H1 (cell line): ENCODE results near the gene C1D. TPM values are rescaled to one million over a fixed set of nuclear protein-coding genes. Genes with fewer than 3 reads are reported as not detected.

Experiments
- CTCF ChIA-PET: fragments of 300-600 bp; sonication (Branson Sonifier 250); formaldehyde crosslinking; loops from one replicate; lab custom pipeline; 2021; ENCODE audit not compliant: partially characterized antibody; lab: Charles Lee
- POLR2A ChIA-PET: fragments of 300-600 bp; sonication (Branson Sonifier 250); formaldehyde crosslinking; loops from one replicate; lab custom pipeline; 2021; ENCODE audit warnings: inconsistent platforms; ENCODE audit not compliant: partially characterized antibody; lab: Charles Lee
- DNase-seq, 2 experiments: peaks; one replicate each; pipeline versions ENCODE4 v3.0.0 to v3.0.0-alpha.2; 2010 to 2022; ENCODE audit warnings: low spot score in 2 of 2, low read depth in 1 of 2, mixed read lengths in 1 of 2
- FAIRE-seq: peaks from 2 replicates; lab custom pipeline; 2011; peaks lifted over from hg19 to GRCh38; lab: Jason Lieb, UNC
- H2AFZ ChIP-seq: 2 replicates; pipeline ENCODE4 v1.8.1; 2012; ENCODE audit warnings: low read length, inconsistent platforms
- H2AK5ac ChIP-seq: 2 replicates; pipeline ENCODE4 v1.6.1; 2013; ENCODE audit warnings: low read depth, low read length
- H2BK120ac ChIP-seq: replicated peaks from 2 replicates; pipeline ENCODE3; 2013; ENCODE audit warnings: low read depth, low read length, inconsistent platforms
- H2BK12ac ChIP-seq: 2 replicates; pipeline ENCODE4 v1.6.1; 2013; ENCODE audit warnings: low read depth, low read length
- H2BK15ac ChIP-seq: 2 replicates; pipeline ENCODE4 v1.6.1; 2013; ENCODE audit warnings: low read length
- H2BK20ac ChIP-seq: 2 replicates; pipeline ENCODE4 v1.6.1; 2013; ENCODE audit warnings: low read length
- H2BK5ac ChIP-seq: 2 replicates; pipeline ENCODE4 v1.6.1; 2013; ENCODE audit warnings: low read depth, low read length
- H3K14ac ChIP-seq: 2 replicates; pipeline ENCODE4 v1.6.1; 2013; ENCODE audit warnings: inconsistent platforms; ENCODE audit not compliant: insufficient read length
- H3K18ac ChIP-seq: 2 replicates; pipeline ENCODE4 v1.6.1; 2013; ENCODE audit warnings: low read length; ENCODE audit errors: extremely low read depth
- H3K23ac ChIP-seq: 2 replicates; pipeline ENCODE4 v1.6.1; 2013; ENCODE audit warnings: inconsistent platforms; ENCODE audit not compliant: insufficient read length
- H3K23me2 ChIP-seq: 2 replicates; pipeline ENCODE4 v1.6.1; 2013; ENCODE audit warnings: low read depth, low read length
- H3K27ac ChIP-seq: 2 replicates; pipeline ENCODE4 v1.6.1; 2011; ENCODE audit warnings: low read depth, low read length, inconsistent platforms
- H3K27me3 ChIP-seq, 4 experiments: replicated peaks in 1 of 4; 1 replicate in 1 of 4; 2 replicates in 3 of 4; pipeline versions ENCODE4 v1.6.1 to v1.8.1; 2011 to 2013; ENCODE audit warnings: low read length in 3 of 4, mild to moderate bottlenecking in 3 of 4, inconsistent platforms in 2 of 4, mixed read lengths in 2 of 4, moderate library complexity in 1 of 4; ENCODE audit not compliant: control insufficient read depth in 3 of 4, insufficient read depth in 3 of 4; ENCODE audit errors: extremely low read depth in 1 of 4
- H3K36me3 ChIP-seq, 4 experiments: 2 replicates each; pipeline versions ENCODE4 v1.6.1 to v1.8.1; 2011 to 2013; ENCODE audit warnings: mild to moderate bottlenecking in 4 of 4, low read length in 3 of 4, moderate library complexity in 2 of 4, control low read depth in 1 of 4, inconsistent platforms in 1 of 4; ENCODE audit not compliant: insufficient read depth in 4 of 4, control insufficient read depth in 2 of 4
- H3K4ac ChIP-seq: replicated peaks from 2 replicates; pipeline ENCODE3; 2013; ENCODE audit warnings: low read length, low read depth, mixed read lengths, inconsistent platforms; ENCODE audit not compliant: insufficient read length
- H3K4me1 ChIP-seq, 4 experiments: replicated peaks in 1 of 4; 1 replicate in 1 of 4; 2 replicates in 3 of 4; pipeline versions ENCODE4 v1.6.1 to v1.8.1; 2011 to 2013; ENCODE audit warnings: low read length in 3 of 4, inconsistent platforms in 2 of 4, mixed read lengths in 1 of 4; ENCODE audit not compliant: insufficient read depth in 4 of 4, control insufficient read depth in 3 of 4
- H3K4me2 ChIP-seq, 2 experiments: 2 replicates each; pipeline versions ENCODE4 v1.6.1 to v1.8.1; 2011 to 2013; ENCODE audit warnings: low read depth in 2 of 2, low read length in 2 of 2, control low read depth in 1 of 2, inconsistent platforms in 1 of 2, mild to moderate bottlenecking in 1 of 2; ENCODE audit not compliant: insufficient read depth in 1 of 2
- H3K4me3 ChIP-seq, 4 experiments: fragments of 200-600, 300-600 bp in 1 of 4; sonication (generic), shearing (Covaris generic), sonication (Bioruptor Twin) in 1 of 4; 2 replicates each; pipeline versions ENCODE4 v1.5.1 to v1.8.1; 2011 to 2016; ENCODE audit warnings: low read length in 4 of 4, low read depth in 3 of 4, control low read depth in 2 of 4, inconsistent platforms in 2 of 4, mild to moderate bottlenecking in 2 of 4, mixed read lengths in 1 of 4, moderate library complexity in 1 of 4; ENCODE audit not compliant: insufficient read depth in 2 of 4; ENCODE audit errors: extremely low read depth in 1 of 4
- H3K56ac ChIP-seq: replicated peaks from 2 replicates; pipeline ENCODE3; 2013; ENCODE audit warnings: low read depth, mild to moderate bottlenecking, mixed read lengths, low read length, inconsistent platforms; ENCODE audit not compliant: insufficient read length
- H3K79me1 ChIP-seq: 2 replicates; pipeline ENCODE4 v1.6.1; 2013; ENCODE audit warnings: low read depth, low read length, control low read depth
- H3K79me2 ChIP-seq, 2 experiments: 2 replicates each; pipeline versions ENCODE4 v1.6.1 to v1.8.1; 2012 to 2013; ENCODE audit warnings: low read length in 2 of 2, mild to moderate bottlenecking in 2 of 2, inconsistent platforms in 1 of 2; ENCODE audit not compliant: insufficient read depth in 2 of 2, control insufficient read depth in 1 of 2
- H3K9ac ChIP-seq, 4 experiments: replicated peaks in 1 of 4; 1 replicate in 1 of 4; 2 replicates in 3 of 4; pipeline versions ENCODE4 v1.6.1 to v1.8.1; 2011 to 2013; ENCODE audit warnings: low read depth in 3 of 4, low read length in 3 of 4, control low read depth in 2 of 4, mild to moderate bottlenecking in 2 of 4, moderate library complexity in 2 of 4, inconsistent platforms in 1 of 4; ENCODE audit errors: extremely low read depth in 1 of 4
- H3K9me3 ChIP-seq, 2 experiments: 2 replicates each; pipeline versions ENCODE4 v1.6.1 to v1.8.1; 2012 to 2013; ENCODE audit warnings: mild to moderate bottlenecking in 2 of 2, moderate library complexity in 2 of 2, control low read depth in 1 of 2, inconsistent platforms in 1 of 2, low read depth in 1 of 2, low read length in 1 of 2, mixed read lengths in 1 of 2; ENCODE audit not compliant: insufficient read depth in 2 of 2
- H4K20me1 ChIP-seq, 2 experiments: replicated peaks in 1 of 2; 2 replicates each; pipeline versions ENCODE3 to v1.8.1; 2011 to 2013; ENCODE audit warnings: inconsistent platforms in 2 of 2, low read length in 2 of 2, mild to moderate bottlenecking in 1 of 2; ENCODE audit not compliant: insufficient read depth in 2 of 2, control insufficient read depth in 1 of 2
- H4K5ac ChIP-seq: 2 replicates; pipeline ENCODE4 v1.6.1; 2013; ENCODE audit warnings: low read length, low read depth, mixed read lengths, inconsistent platforms; ENCODE audit not compliant: insufficient read length
- H4K8ac ChIP-seq: 2 replicates; pipeline ENCODE4 v1.8.0; 2013; ENCODE audit warnings: mild to moderate bottlenecking, moderate library complexity, low read length, inconsistent platforms; ENCODE audit not compliant: insufficient read depth; ENCODE audit errors: extremely low read depth
- H4K91ac ChIP-seq: replicated peaks from 2 replicates; pipeline ENCODE3; 2013; ENCODE audit warnings: low read length, mixed read lengths, inconsistent platforms; ENCODE audit not compliant: insufficient read length
- BACH1 ChIP-seq: IDR thresholded peaks from 2 replicates; pipeline ENCODE4 v1.6.1; 2012; ENCODE audit warnings: low read length, improper control_type of control experiment
- CHD2 ChIP-seq: IDR thresholded peaks from 2 replicates; pipeline ENCODE4 v1.6.1; 2012; ENCODE audit warnings: low read length, improper control_type of control experiment
- EGR1 ChIP-seq: IDR thresholded peaks from 2 replicates; pipeline ENCODE4 v1.6.1; 2011; ENCODE audit warnings: low read depth, low read length, borderline replicate concordance
- RXRA ChIP-seq: IDR thresholded peaks from 2 replicates; pipeline ENCODE4 v1.6.1; 2011; ENCODE audit warnings: low read depth, mild to moderate bottlenecking, low read length, moderate library complexity; ENCODE audit not compliant: insufficient read depth
- SP1 ChIP-seq: IDR thresholded peaks from 2 replicates; pipeline ENCODE4 v1.6.1; 2011; ENCODE audit warnings: low read depth, low read length
- SRF ChIP-seq: IDR thresholded peaks from 2 replicates; pipeline ENCODE4 v1.6.1; 2011; ENCODE audit warnings: mild to moderate bottlenecking, low read depth, low read length, moderate library complexity
- WGBS, 2 experiments: shearing (Covaris generic) in 1 of 2; methylation state at CpG; one replicate each; pipeline versions ENCODE4 v1.1.6 to v1.1.7; 2013 to 2015; ENCODE audit warnings: low lambda C conversion rate in 2 of 2, mixed read lengths in 2 of 2, inconsistent platforms in 1 of 2, low coverage in 1 of 2, missing lambda C conversion rate in 1 of 2; ENCODE audit not compliant: insufficient replicate concordance in 2 of 2, insufficient coverage in 1 of 2, insufficient read length in 1 of 2; ENCODE audit errors: extremely low coverage in 1 of 2, missing lambda C conversion rate in 1 of 2; 5-methylcytosine and 5-hydroxymethylcytosine counted together
- polyA plus RNA-seq, 7 experiments: library from polyadenylated mRNA; depleted of rRNA in 3 of 7; stranded (reverse) in 5 of 7; unstranded in 2 of 7; fragments of >200 nt in 5 of 7; fragments of 200-250 nt in 2 of 7; gene quantifications; 1 replicate in 5 of 7; 2 replicates in 1 of 7; 4 replicates in 1 of 7; pipeline versions ENCODE4 v1.2.1 to v1.2.3, GENCODE V29; 2011 to 2013; ENCODE audit warnings: missing spikeins in 2 of 7, mixed read lengths in 2 of 7
- total RNA-seq: library from RNA; stranded (reverse); fragmentation: NEBNext Ultra II Directional; extraction: Animal tissue kit (Norgen Biotek cat#: 25700); gene quantifications from 2 replicates; pipeline ENCODE4 v1.2.1, GENCODE V29; 2021
- TF ChIP-seq, protein P1 (sequence below): IDR thresholded peaks from 2 replicates; pipeline ENCODE4 v1.6.1; 2011; ENCODE audit warnings: low read depth, mild to moderate bottlenecking, low read length; ENCODE audit not compliant: insufficient read depth

C1D gene
- total and polyA plus RNA-seq, 2 of the 8 experiments (the other 6 are each of a cell fraction or from before 2014, with no cell fraction given): 17.5 to 24.1 TPM

GRCh38 chr2:68091439-68092034, 28.7 kb upstream of the C1D start:
- 95% methylated on average over 2 of the region's 2 CpGs; no CpG with 5 or more reads in 1 of the 2 experiments for WGBS, 2 experiments
- no peaks in the 10 kb centered on the region for H3K79me2 ChIP-seq
- no peak overlapping the region for H2BK20ac ChIP-seq
- CTCF ChIA-PET: no interaction called here
- no peak overlapping the region for H3K27ac ChIP-seq
- no peak overlapping the region for H3K4me2 ChIP-seq
- H2AFZ ChIP-seq: no peak overlapping the region
- no peak for FAIRE-seq
- H2BK12ac ChIP-seq: no peak overlapping the region
- H3K9ac ChIP-seq: no peak overlapping the region
- H3K36me3 ChIP-seq: no peaks in the 10 kb centered on the region
- H3K56ac ChIP-seq: no peak overlapping the region
- no peaks in the 10 kb centered on the region for H3K9me3 ChIP-seq
- no peak overlapping the region for H2BK120ac ChIP-seq
- no peak overlapping the region for H2BK15ac ChIP-seq
- no peak overlapping the region for H3K18ac ChIP-seq
- H3K4ac ChIP-seq: no peak overlapping the region
- H3K23me2 ChIP-seq: no peaks in the 10 kb centered on the region
- H4K8ac ChIP-seq: no peak overlapping the region
- no peaks in the 10 kb centered on the region for H4K20me1 ChIP-seq
- no peak overlapping the region for H2BK5ac ChIP-seq
- POLR2A ChIA-PET: no interaction called here
- DNase-seq: no peak
- no peak overlapping the region for H4K91ac ChIP-seq
- H3K23ac ChIP-seq: no peak overlapping the region
- H3K14ac ChIP-seq: no peak overlapping the region
- no peak overlapping the region for H4K5ac ChIP-seq
- H3K4me1 ChIP-seq: 0 out of 7 replicates have a peak, but pooled peaks cover 0 to 3% (median 0%) of the 10 kb centered on the region in 4 experiments
- no peak overlapping the region for H3K4me3 ChIP-seq
- no peaks in the 10 kb centered on the region for H3K79me1 ChIP-seq
- H3K27me3 ChIP-seq: no peaks in the 10 kb centered on the region
- no peak overlapping the region for H2AK5ac ChIP-seq
- TF ChIP-seq RXRA: no peak
- TF ChIP-seq EGR1: no peak
- no peak for TF ChIP-seq BACH1
- TF ChIP-seq SRF: no peak
- no peak for TF ChIP-seq CHD2
- TF ChIP-seq SP1: no peak
- TF ChIP-seq, protein P1, sequence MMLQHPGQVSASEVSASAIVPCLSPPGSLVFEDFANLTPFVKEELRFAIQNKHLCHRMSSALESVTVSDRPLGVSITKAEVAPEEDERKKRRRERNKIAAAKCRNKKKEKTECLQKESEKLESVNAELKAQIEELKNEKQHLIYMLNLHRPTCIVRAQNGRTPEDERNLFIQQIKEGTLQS: no peak
